ENCODE measurements around the gene TMEM255A. TPM values are rescaled to one million over a fixed set of nuclear protein-coding genes. Genes with fewer than 3 reads are reported as not detected.

The TMEM255A gene
- polyA plus RNA-seq, 1 donor (not counting 4 experiments of a cell fraction or from before 2014, with no cell fraction given): 0.03 TPM

DNA sequence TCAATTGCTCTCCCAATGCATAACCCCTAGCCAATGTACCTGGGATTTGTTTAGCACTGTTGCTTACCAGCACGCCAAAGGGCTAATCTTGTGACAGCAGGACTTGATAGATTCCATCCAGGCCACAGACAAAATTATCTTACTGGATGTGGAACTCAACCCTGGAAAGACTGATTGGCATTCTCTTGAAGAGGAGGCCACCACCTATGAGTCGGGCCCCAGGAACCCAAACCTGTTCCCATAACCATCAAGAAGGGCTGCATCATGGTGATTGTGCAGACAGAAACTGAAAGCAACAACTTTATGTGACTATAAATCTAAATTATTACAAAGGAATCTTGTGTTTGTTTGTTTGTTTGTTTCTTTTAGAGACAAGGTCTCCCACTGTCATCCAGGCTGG is 19.9 kb upstream of the TMEM255A start:
- Histone ChIP-seq H3K27ac (ENCODE audit: control insufficient read depth, insufficient read depth, low read length) (no peak overlapping the region), H3K4me3 (ENCODE audit: control insufficient read depth in 2 of 3, extremely low read depth in 1 of 3, insufficient read depth in 2 of 3, low read depth in 1 of 3, low read length in 3 of 3) (no peak overlapping the region), H3K4me1 (ENCODE audit: control insufficient read depth, extremely low read depth, insufficient read depth, low read length) (no peaks in the 10 kb centered on the region), H3K36me3 (ENCODE audit: control insufficient read depth in 2 of 2, extremely low read depth in 1 of 2, insufficient read depth in 2 of 2, low read length in 2 of 2) (no peaks in the 10 kb centered on the region), H3K4me2 (ENCODE audit: control insufficient read depth, extremely low read depth, insufficient read depth, low read depth, low read length) (no peak overlapping the region), H3K27me3 (ENCODE audit: control insufficient read depth, extremely low read depth, insufficient read depth, low read length) (no peaks in the 10 kb centered on the region), H3K9ac (ENCODE audit: control insufficient read depth, extremely low read depth, insufficient read depth, low read length) (no peak overlapping the region), H3K9me1 (ENCODE audit: control insufficient read depth, extremely low read depth, insufficient read depth, low read length) (no peaks in the 10 kb centered on the region), H3K79me2 (ENCODE audit: control insufficient read depth, insufficient read depth, low read length) (no peaks in the 10 kb centered on the region), H2AFZ (ENCODE audit: control insufficient read depth, low read length) (no peak overlapping the region), H4K20me1 (ENCODE audit: control insufficient read depth, extremely low read depth, insufficient read depth, low read length) (no peaks in the 10 kb centered on the region), H3K9me3 (ENCODE audit: control insufficient read depth, low read depth, low read length) (no peaks in the 10 kb centered on the region)
- FAIRE-seq (no peak), DNase-seq (ENCODE audit: low read depth, low spot score) (no peak)
- dilution Hi-C loops (cut with MboI; ENCODE audit: extremely low pct_ligation_motif_present, low sequenced_read_pairs): no loop called here
- TF ChIP-seq EZH2 (IDR thresholded peaks at IDR 0.05; ENCODE audit: low read length): no peak
- TF ChIP-seq, protein P1, sequence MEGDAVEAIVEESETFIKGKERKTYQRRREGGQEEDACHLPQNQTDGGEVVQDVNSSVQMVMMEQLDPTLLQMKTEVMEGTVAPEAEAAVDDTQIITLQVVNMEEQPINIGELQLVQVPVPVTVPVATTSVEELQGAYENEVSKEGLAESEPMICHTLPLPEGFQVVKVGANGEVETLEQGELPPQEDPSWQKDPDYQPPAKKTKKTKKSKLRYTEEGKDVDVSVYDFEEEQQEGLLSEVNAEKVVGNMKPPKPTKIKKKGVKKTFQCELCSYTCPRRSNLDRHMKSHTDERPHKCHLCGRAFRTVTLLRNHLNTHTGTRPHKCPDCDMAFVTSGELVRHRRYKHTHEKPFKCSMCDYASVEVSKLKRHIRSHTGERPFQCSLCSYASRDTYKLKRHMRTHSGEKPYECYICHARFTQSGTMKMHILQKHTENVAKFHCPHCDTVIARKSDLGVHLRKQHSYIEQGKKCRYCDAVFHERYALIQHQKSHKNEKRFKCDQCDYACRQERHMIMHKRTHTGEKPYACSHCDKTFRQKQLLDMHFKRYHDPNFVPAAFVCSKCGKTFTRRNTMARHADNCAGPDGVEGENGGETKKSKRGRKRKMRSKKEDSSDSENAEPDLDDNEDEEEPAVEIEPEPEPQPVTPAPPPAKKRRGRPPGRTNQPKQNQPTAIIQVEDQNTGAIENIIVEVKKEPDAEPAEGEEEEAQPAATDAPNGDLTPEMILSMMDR (optimal IDR thresholded peaks at IDR 0.05 in 1 of 3, IDR thresholded peaks at IDR 0.05 in 1 of 3, conservative IDR thresholded peaks at IDR 0.05 in 1 of 3; ENCODE audit: extremely low read depth in 1 of 3, insufficient read depth in 2 of 3, low read length in 3 of 3): no peak

DNA sequence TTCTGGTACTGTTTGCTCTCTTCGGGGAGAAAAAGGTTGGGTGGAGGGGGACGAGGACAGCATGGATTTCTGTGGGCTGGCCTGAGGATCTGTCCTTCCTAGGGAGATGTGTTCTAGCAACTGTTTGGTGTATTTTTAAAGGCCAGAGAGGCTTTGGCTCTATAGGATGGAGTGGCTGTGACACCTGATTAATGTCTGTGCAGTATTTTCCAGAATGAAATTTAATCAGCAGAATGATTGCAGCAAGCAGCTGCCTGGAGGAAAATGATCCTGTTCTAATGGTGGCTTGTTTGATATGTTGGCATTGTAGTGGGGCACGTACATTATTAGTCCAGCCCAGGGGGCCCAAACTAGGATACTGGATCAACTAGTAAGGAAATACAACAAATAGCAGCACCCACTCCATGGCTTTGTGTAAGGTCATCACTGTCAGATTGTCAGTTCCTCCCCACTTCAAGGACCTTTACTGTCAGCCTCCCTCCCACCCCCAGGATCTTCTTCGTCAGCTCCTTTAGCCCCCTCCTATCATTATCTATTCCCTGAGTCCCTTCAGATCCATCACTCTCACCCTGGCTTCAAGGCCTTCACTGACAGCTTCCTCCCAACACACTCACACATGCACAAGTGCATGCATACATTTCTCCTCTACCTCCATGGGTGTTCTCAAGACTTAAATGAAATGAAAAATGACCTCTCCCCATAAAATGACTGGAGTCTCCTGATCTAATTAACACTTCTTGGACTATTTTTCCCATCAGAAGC is 10.4 kb upstream of the TMEM255A start:
- Histone ChIP-seq H3K9me3 (ENCODE audit: control insufficient read depth, low read depth, low read length) (no peaks in the 10 kb centered on the region), H3K9ac (ENCODE audit: control insufficient read depth, extremely low read depth, insufficient read depth, low read length) (no peak overlapping the region), H3K4me1 (ENCODE audit: control insufficient read depth, extremely low read depth, insufficient read depth, low read length) (no peaks in the 10 kb centered on the region), H3K79me2 (ENCODE audit: control insufficient read depth, insufficient read depth, low read length) (no peaks in the 10 kb centered on the region), H3K4me2 (ENCODE audit: control insufficient read depth, extremely low read depth, insufficient read depth, low read depth, low read length) (no peak overlapping the region), H3K4me3 (ENCODE audit: control insufficient read depth in 2 of 3, extremely low read depth in 1 of 3, insufficient read depth in 2 of 3, low read depth in 1 of 3, low read length in 3 of 3) (no peak overlapping the region), H3K36me3 (ENCODE audit: control insufficient read depth in 2 of 2, extremely low read depth in 1 of 2, insufficient read depth in 2 of 2, low read length in 2 of 2) (no peaks in the 10 kb centered on the region), H3K27me3 (ENCODE audit: control insufficient read depth, extremely low read depth, insufficient read depth, low read length) (peaks cover 3% of the 10 kb centered on the region), H4K20me1 (ENCODE audit: control insufficient read depth, extremely low read depth, insufficient read depth, low read length) (no peaks in the 10 kb centered on the region), H2AFZ (ENCODE audit: control insufficient read depth, low read length) (no peak overlapping the region), H3K9me1 (ENCODE audit: control insufficient read depth, extremely low read depth, insufficient read depth, low read length) (no peaks in the 10 kb centered on the region), H3K27ac (ENCODE audit: control insufficient read depth, insufficient read depth, low read length) (no peak overlapping the region)
- dilution Hi-C loops (cut with MboI; ENCODE audit: extremely low pct_ligation_motif_present, low sequenced_read_pairs): no loop called here
- no peak for DNase-seq (ENCODE audit: low read depth, low spot score)
- no peak for TF ChIP-seq EZH2 (IDR thresholded peaks at IDR 0.05; ENCODE audit: low read length)
- TF ChIP-seq, protein P1 (optimal IDR thresholded peaks at IDR 0.05 in 1 of 3, IDR thresholded peaks at IDR 0.05 in 1 of 3, conservative IDR thresholded peaks at IDR 0.05 in 1 of 3; ENCODE audit: extremely low read depth in 1 of 3, insufficient read depth in 2 of 3, low read length in 3 of 3): no peak
- FAIRE-seq: no peak

Data from keratinocyte (primary cell).